Bronchial epithelial cell (primary cell): ENCODE measurements around the gene DRD2. TPM values are rescaled to one million over a fixed set of nuclear protein-coding genes. Genes with fewer than 3 reads are reported as not detected.

Experiments
- DNase-seq: peaks from one replicate; pipeline ENCODE4 v3.0.0-alpha.2; 2010; ENCODE audit warnings: low read depth
- FAIRE-seq: peaks from 2 replicates; lab custom pipeline; 2011; peaks lifted over from hg19 to GRCh38; lab: Jason Lieb, UNC
- H3K27me3 ChIP-seq: 2 replicates; pipeline ENCODE4 v1.5.1; 2011; ENCODE audit warnings: low read length; ENCODE audit not compliant: control insufficient read depth, insufficient read depth
- H3K36me3 ChIP-seq: 2 replicates; pipeline ENCODE4 v1.5.1; 2011; ENCODE audit warnings: low read length; ENCODE audit not compliant: control insufficient read depth, insufficient read depth
- H3K4me3 ChIP-seq: 2 replicates; pipeline ENCODE4 v1.5.1; 2011; ENCODE audit warnings: mild to moderate bottlenecking, low read depth, low read length, control low read depth
- CTCF ChIP-seq: IDR thresholded peaks from 2 replicates; pipeline ENCODE4 v1.5.1; 2011; ENCODE audit warnings: mild to moderate bottlenecking, moderate library complexity, low read length, control low read depth, inconsistent platforms; ENCODE audit not compliant: insufficient read depth, severe bottlenecking
- total RNA-seq: library from RNA; depleted of rRNA; stranded (reverse); fragments of >200 nt; gene quantifications from 2 replicates; pipeline ENCODE4 v1.2.1, GENCODE V29; 2014

Gene DRD2
- total RNA-seq, 1 donor from 2014 or later: not detected

- TF ChIP-seq CTCF: no peak
- Histone ChIP-seq H3K4me3 (no peak overlapping the region), H3K27me3 (no peaks in the 10 kb centered on the region), H3K36me3 (no peaks in the 10 kb centered on the region)
- DNase-seq (no peak), FAIRE-seq (no peak)
These were observed 18.8 kb upstream of the DRD2 start for GRCh38 chr11:113494021-113494420.

GRCh38 chr11:113493206-113493605 lies 18.0 kb upstream of the DRD2 start:
- Histone ChIP-seq H3K36me3 (no peaks in the 10 kb centered on the region), H3K27me3 (no peaks in the 10 kb centered on the region), H3K4me3 (no peak overlapping the region)
- FAIRE-seq: no peak
- TF ChIP-seq CTCF: no peak
- no peak for DNase-seq

GRCh38 chr11:113488931-113489351 lies 13.7 kb upstream of the DRD2 start:
- Histone ChIP-seq H3K27me3 (no peaks in the 10 kb centered on the region), H3K4me3 (no peak overlapping the region), H3K36me3 (no peaks in the 10 kb centered on the region)
- no peak for TF ChIP-seq CTCF
- peak; percentile 59 for DNase-seq
- no peak for FAIRE-seq

GRCh38 chr11:113487622-113488021 lies 12.4 kb upstream of the DRD2 start:
- no peak for TF ChIP-seq CTCF
- Histone ChIP-seq H3K36me3 (no peaks in the 10 kb centered on the region), H3K27me3 (no peaks in the 10 kb centered on the region), H3K4me3 (no peak overlapping the region)
- DNase-seq (no peak), FAIRE-seq (no peak)

GRCh38 chr11:113484223-113484622 lies 9.0 kb upstream of the DRD2 start:
- H3K36me3 ChIP-seq: no peaks in the 10 kb centered on the region
- FAIRE-seq (no peak), DNase-seq (no peak)
- no peak overlapping the region for H3K4me3 ChIP-seq
- no peak for TF ChIP-seq CTCF
- H3K27me3 ChIP-seq: no peaks in the 10 kb centered on the region

GRCh38 chr11:113481672-113482071 lies 6.5 kb upstream of the DRD2 start:
- Histone ChIP-seq H3K4me3 (no peak overlapping the region), H3K27me3 (peaks cover 3% of the 10 kb centered on the region)
- no peak for FAIRE-seq

More at GRCh38 chr11:113481672-113482071, 6.5 kb upstream of the DRD2 start:
- no peak for DNase-seq
- no peaks in the 10 kb centered on the region for H3K36me3 ChIP-seq
- no peak for TF ChIP-seq CTCF
